VCaP (cell line): ENCODE data around the gene METTL25.
A peak's percentile ranks its signal among the peaks of the same experiment; 100 is the strongest.

Experiments used
- H3K27ac ChIP-seq: fragments of 450-650 bp; 2 replicates; pipeline ENCODE4 v1.5.1; 2017
- TF ChIP-seq, protein P1 (sequence below): fragments of 450-650 bp; conservative IDR thresholded peaks from 2 replicates; pipeline ENCODE4 v1.5.1; 2017; ENCODE audit warnings: mild to moderate bottlenecking, moderate library complexity

METTL25 gene

DNA sequence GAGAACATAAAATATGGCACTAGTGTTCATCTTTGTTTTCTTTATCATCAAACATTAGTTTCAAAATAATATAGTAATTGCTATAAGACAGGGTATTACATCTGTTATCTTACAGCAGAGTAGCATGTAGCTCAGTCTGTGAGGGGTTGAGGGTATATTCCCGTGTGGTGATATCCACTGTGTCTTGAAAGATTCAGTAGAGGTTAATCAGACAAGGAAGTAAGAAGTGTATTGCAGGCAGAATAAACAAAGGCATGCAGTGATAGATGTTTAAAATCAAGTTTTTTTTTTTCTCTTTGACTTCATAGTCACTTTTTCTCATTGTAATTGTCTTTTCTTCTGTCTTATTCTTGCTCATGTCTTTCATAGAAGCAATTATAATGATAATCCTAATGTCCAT is 48.3 kb downstream of the METTL25 start:
- H3K27ac ChIP-seq: no peak overlapping the region
- TF ChIP-seq, protein P1, sequence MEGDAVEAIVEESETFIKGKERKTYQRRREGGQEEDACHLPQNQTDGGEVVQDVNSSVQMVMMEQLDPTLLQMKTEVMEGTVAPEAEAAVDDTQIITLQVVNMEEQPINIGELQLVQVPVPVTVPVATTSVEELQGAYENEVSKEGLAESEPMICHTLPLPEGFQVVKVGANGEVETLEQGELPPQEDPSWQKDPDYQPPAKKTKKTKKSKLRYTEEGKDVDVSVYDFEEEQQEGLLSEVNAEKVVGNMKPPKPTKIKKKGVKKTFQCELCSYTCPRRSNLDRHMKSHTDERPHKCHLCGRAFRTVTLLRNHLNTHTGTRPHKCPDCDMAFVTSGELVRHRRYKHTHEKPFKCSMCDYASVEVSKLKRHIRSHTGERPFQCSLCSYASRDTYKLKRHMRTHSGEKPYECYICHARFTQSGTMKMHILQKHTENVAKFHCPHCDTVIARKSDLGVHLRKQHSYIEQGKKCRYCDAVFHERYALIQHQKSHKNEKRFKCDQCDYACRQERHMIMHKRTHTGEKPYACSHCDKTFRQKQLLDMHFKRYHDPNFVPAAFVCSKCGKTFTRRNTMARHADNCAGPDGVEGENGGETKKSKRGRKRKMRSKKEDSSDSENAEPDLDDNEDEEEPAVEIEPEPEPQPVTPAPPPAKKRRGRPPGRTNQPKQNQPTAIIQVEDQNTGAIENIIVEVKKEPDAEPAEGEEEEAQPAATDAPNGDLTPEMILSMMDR: no peak

DNA sequence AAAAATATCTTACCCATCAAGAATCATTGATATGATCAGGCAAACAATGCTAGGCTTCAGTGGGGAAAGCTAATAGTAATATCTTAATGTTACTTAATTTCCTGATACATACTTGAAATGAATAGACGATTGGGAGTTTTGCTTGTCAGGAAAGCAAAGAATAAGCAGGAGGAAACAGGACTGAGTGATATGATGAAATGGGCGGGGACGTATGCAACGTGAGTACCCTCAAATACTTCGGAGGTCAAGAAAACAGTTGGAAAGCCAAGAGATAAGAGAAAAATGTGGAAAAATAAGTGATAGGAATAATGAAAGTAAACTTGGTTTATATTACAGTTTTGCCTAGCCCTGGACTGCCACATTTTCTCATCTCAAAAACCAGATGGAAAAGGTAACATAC is 49.2 kb downstream of the METTL25 start:
- peak overlapping the region; percentile 41; the same call in 1 of the 2 replicates for H3K27ac ChIP-seq
- TF ChIP-seq, protein P1: no peak

DNA sequence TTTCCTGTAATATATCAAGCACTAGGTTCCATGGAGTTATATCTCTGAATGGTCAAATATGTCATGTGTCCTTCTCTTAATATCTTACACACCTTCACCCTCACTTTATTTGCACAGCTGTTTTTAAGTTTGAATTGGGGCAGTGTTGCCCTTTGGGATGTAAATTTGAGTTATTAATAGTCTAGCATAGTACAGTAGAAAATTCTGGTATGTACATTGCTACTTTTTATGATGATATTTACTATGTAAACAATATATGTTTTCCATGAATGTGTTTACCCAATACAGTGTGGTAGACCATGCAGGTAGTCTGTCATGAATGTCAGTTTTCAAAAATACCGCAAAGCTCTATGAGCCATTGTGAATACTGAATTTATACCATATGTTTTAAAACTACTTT is 50.5 kb downstream of the METTL25 start:
- H3K27ac ChIP-seq: peak overlapping the region; percentile 41
- TF ChIP-seq, protein P1: no peak

DNA sequence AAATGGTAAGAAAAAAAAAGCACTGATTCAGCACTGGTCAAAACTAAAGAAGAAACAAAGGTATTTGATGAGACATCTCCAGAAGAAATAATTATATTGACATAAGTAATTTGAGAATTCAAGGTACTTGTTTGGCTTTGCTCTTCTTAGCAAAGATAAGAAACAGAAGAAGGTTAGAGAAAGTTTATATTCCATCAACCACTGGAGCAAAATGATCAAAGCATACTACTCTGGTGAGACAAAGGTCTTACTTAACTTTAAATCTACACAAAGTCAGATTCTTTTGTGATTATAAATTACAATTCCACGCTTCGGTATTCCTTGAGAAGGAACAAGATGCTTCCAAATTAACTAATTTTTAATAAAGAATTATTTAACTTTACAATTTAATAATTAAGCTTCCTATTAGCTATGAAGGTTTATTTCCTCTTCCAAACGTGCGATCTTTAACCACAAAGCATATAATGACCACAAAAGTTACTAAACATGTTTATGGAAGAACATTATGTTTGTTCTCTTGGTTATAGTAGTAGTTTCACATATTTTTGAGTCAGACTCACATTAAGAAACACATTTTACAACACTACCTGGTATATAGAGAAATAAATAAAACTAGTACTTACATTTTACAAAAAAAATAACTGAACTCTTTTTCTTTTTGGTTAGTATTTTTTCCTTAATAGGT is 53.4 kb downstream of the METTL25 start:
- TF ChIP-seq, protein P1: no peak
- H3K27ac ChIP-seq: peak overlapping the region; percentile 16; the same call in 1 of the 2 replicates

DNA sequence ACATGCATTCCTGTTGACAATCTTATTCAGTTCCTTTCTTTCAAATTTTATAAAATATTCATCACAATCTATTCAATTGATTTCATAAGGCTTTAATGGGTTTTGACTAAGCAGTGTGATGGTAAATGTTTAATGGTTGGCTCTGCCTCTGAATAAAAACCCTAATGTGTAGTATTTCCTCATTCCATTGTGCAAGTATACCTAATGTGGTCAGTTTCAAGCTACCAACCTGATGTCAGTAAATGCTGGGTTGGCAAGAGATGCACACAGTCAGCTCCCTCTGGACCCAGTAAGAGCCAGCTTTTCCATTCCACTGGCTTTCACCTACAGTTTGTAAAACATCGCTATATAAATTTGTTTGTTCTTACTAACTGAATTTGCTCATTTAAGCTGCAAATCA is 53.9 kb downstream of the METTL25 start:
- TF ChIP-seq, protein P1: no peak
- H3K27ac ChIP-seq: no peak overlapping the region

DNA sequence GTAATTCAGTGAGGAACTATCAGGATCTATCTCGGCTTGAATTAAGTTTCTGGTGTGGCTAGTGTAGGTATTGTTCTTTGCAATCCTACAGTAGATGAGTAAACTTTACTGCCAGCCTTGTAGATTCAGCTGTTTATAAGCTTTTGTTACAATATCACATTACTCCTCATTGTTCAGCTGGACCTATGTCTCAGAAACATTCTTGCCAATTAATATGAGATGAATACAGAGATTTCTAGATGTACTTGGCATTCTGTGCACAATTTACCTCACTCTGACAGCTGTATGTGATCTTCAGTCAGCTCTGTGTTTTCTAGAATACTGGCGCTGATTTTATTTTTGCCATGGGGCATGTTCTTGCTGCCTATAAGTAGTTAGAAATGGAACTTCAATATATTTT is 55.7 kb downstream of the METTL25 start:
- H3K27ac ChIP-seq: no peak overlapping the region
- TF ChIP-seq, protein P1: no peak

DNA sequence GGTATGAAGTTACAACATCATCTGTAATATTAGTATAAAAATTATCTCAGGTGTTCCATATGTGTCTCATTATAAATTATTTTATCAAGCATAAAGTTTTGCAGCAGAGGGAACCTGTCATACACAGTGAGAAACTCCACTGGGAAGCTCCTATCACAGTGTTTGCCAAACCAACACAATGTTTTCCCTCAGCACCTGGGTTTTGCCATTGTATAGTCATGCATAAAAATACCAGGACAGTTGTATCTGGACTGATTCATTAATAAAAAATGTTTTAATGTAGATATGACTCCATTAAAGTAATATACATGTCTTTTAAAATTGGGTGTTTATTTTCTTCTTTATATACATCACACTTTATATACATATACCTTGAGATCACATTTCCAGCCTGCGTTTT is 56.6 kb downstream of the METTL25 start:
- H3K27ac ChIP-seq: no peak overlapping the region
- TF ChIP-seq, protein P1: no peak
